Activated CD8-positive, alpha-beta T cell treated with anti-CD3 and anti-CD28 coated beads for 36 hours (primary cell): Measurements from ENCODE around the gene MED8. TPM values are rescaled to one million over a fixed set of nuclear protein-coding genes. Genes with fewer than 3 reads are reported as not detected.

ENCODE experiments used
- ATAC-seq: fragments of 200-7000 bp; cut with Tn5 transposase; one replicate; pipeline ENCODE4 v1.10.0; 2021; ENCODE audit warnings: mild to moderate bottlenecking, moderate library complexity
- CTCF ChIA-PET: fragments of 350-600 bp; sonication (Branson Sonifier 250); formaldehyde crosslinking; loops from one replicate; lab custom pipeline; 2021; ENCODE audit warnings: antibody characterized with exemption; lab: Charles Lee
- POLR2A ChIA-PET: fragments of 350-600 bp; sonication (Branson Sonifier 250); formaldehyde crosslinking; loops from one replicate; lab custom pipeline; 2021; ENCODE audit warnings: antibody characterized with exemption; lab: Charles Lee
- DNase-seq: peaks from one replicate; pipeline ENCODE4 v3.0.0-alpha.2; 2020
- H3K27ac Mint-ChIP-seq: one replicate; pipeline ENCODE4 v1.8.0; 2021; ENCODE audit warnings: mild to moderate bottlenecking, mixed read lengths
- H3K27me3 Mint-ChIP-seq: one replicate; pipeline ENCODE4 v1.8.0; 2021; ENCODE audit warnings: mixed read lengths
- H3K36me3 Mint-ChIP-seq: one replicate; pipeline ENCODE4 v1.8.0; 2021; ENCODE audit warnings: low read depth, mixed read lengths
- H3K4me1 Mint-ChIP-seq: one replicate; pipeline ENCODE4 v1.8.0; 2021; ENCODE audit warnings: low read depth, mixed read lengths
- H3K4me3 Mint-ChIP-seq: one replicate; pipeline ENCODE4 v1.8.0; 2021; ENCODE audit warnings: mild to moderate bottlenecking, moderate library complexity, mixed read lengths
- H3K9me3 Mint-ChIP-seq: one replicate; pipeline ENCODE4 v1.8.0; 2021; ENCODE audit warnings: mixed read lengths
- intact Hi-C: fragments of 100-400 bp; cut with micrococcal nuclease; formaldehyde crosslinking; loops from one replicate; pipeline ENCODE4 v1.10.0; 2022
- microRNA-seq: library from miRNA; unstranded; fragments of <30 nt; microRNA quantifications from one replicate; pipeline ENCODE4 v1.2.0, GENCODE V29; 2022; ENCODE audit warnings: borderline microRNAs expressed, borderline replicate concordance
- total RNA-seq, 2 experiments: library from RNA; stranded (reverse); gene quantifications; one replicate each; pipeline ENCODE4 v1.2.3, GENCODE V29; 2021
- TF ChIP-seq, protein P1 (sequence below): fragments of 200-600 bp; IDR thresholded peaks from one replicate; pipeline ENCODE4 v1.8.0; 2022; ENCODE audit warnings: antibody characterized with exemption, mild to moderate bottlenecking

Gene MED8
- total RNA-seq, 2 experiments from 2014 or later: 33.5 to 34.5 TPM

- Mint-ChIP-seq H3K27me3 (no peaks in the 10 kb centered on the region), H3K36me3 (no peaks in the 10 kb centered on the region), H3K27ac (no peak within 1 kb of the TSS), H3K4me3 (no peak within 1 kb of the TSS), H3K4me1 (no peaks in the 10 kb centered on the region), H3K9me3 (no peaks in the 10 kb centered on the region)
- no peak for DNase-seq
- ChIA-PET POLR2A (no interaction called here), CTCF (no interaction called here)
- ATAC-seq: no peak
- TF ChIP-seq, protein P1, sequence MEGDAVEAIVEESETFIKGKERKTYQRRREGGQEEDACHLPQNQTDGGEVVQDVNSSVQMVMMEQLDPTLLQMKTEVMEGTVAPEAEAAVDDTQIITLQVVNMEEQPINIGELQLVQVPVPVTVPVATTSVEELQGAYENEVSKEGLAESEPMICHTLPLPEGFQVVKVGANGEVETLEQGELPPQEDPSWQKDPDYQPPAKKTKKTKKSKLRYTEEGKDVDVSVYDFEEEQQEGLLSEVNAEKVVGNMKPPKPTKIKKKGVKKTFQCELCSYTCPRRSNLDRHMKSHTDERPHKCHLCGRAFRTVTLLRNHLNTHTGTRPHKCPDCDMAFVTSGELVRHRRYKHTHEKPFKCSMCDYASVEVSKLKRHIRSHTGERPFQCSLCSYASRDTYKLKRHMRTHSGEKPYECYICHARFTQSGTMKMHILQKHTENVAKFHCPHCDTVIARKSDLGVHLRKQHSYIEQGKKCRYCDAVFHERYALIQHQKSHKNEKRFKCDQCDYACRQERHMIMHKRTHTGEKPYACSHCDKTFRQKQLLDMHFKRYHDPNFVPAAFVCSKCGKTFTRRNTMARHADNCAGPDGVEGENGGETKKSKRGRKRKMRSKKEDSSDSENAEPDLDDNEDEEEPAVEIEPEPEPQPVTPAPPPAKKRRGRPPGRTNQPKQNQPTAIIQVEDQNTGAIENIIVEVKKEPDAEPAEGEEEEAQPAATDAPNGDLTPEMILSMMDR: no peak
- intact Hi-C loops: no loop called here
Measured at GRCh38 chr1:43337588-43337987, 52.0 kb downstream of the MED8 start, which contains the start of gene MPL. TSS of gene MPL (plus strand) at chr1:43337818. CDS start at chr1:43337849, 31 bp downstream.

GRCh38 chr1:43334453-43335205 lies 55.0 kb downstream of the MED8 start:
- no peak overlapping the region for H3K27ac Mint-ChIP-seq
- peaks cover 12% of the 10 kb centered on the region for H3K4me1 Mint-ChIP-seq
- POLR2A ChIA-PET: no interaction called here
- no peaks in the 10 kb centered on the region for H3K27me3 Mint-ChIP-seq
- TF ChIP-seq, protein P1: no peak
- no peaks in the 10 kb centered on the region for H3K36me3 Mint-ChIP-seq
- intact Hi-C loops: no loop called here
- H3K4me3 Mint-ChIP-seq: no peak overlapping the region
- no peak for ATAC-seq
- no peak for DNase-seq
- no peaks in the 10 kb centered on the region for H3K9me3 Mint-ChIP-seq
- CTCF ChIA-PET: no interaction called here

Small RNAs within 50 kb of the gene (microRNA-seq; reads per million reads assigned to microRNA genes)
- gene MIR6734: 1.2 reads per million

Other genes with a start within 250 kb of the MED8 start
- gene EBNA1BP2, start 217.5 kb downstream of the MED8 start, total RNA-seq: 100 to 1,000 TPM; 115 TPM
- gene CFAP57, start 217.5 kb downstream of the MED8 start, total RNA-seq: under 1 TPM; 0.18 to 0.23 TPM
- under 1 TPM in 1 of 2 experiments, not detected in 1; 0.81 TPM for gene TMEM125, start 119.8 kb downstream of the MED8 start, total RNA-seq
- not detected for gene C1orf210, start 104.2 kb downstream of the MED8 start, total RNA-seq
- under 1 TPM in 1 of 2 experiments, not detected in 1; 0.25 TPM for gene TIE1, start 88.8 kb downstream of the MED8 start, total RNA-seq
- not detected for gene MPL, start 52.0 kb downstream of the MED8 start, total RNA-seq
- 100 to 1,000 TPM; 160 to 167 TPM for gene CDC20, start 30.8 kb downstream of the MED8 start, total RNA-seq
- 10 to 100 TPM; 45.4 to 49.2 TPM for gene ELOVL1, start 21.8 kb downstream of the MED8 start, total RNA-seq
- 10 to 100 TPM; 30.1 to 33.3 TPM for gene SZT2, start 99 bp upstream of the MED8 start, total RNA-seq
- 1 to 10 TPM; 4.1 to 5.6 TPM for gene HYI, start 64.1 kb upstream of the MED8 start, total RNA-seq
- 1 to 10 TPM; 3.8 to 4.5 TPM for gene PTPRF, start 141.1 kb upstream of the MED8 start, total RNA-seq